Lower leg skin (tissue), 3 donors: ENCODE data around the gene ANO6.

Experiments used
- CTCF ChIP-seq, 3 donors: fragments of 450-650 bp; IDR thresholded peaks; one replicate each; pipeline ENCODE4 v1.5.1; 2016; ENCODE audit warnings: antibody characterized with exemption in 3 of 3, mild to moderate bottlenecking in 3 of 3, moderate library complexity in 2 of 3
- POLR2A ChIP-seq, 2 donors: fragments of 450-650 bp; IDR thresholded peaks; one replicate each; pipeline ENCODE4 v1.6.1; 2016 to 2017; ENCODE audit warnings: antibody characterized with exemption in 2 of 2, mild to moderate bottlenecking in 1 of 2, moderate library complexity in 1 of 2

DNA sequence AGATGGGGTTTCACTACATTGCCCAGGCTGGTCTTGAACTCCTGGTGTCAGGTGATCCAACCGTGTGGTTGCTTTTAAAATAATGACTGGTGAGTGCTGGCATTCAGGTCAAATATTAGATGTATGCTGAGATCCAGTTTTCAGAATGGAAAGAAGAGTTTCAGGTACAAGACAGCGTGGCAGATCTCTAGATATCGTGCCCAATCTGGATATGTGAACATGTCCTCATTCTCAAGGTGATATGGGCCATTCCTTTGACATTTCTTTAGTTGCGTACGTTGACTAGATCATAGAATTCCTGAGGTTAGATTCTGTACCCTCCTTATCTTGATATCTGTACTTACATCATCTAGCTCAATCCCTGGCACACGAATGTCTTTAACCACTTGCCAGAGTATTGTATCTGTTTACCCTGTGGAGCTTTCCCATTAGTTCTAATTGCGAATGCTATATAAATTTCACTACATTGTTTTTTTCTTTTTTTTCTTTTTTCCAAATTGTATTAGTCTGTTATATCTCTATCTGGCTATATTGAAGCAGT lies 80.2 kb downstream of the ANO6 start:
- no peak for TF ChIP-seq CTCF (IDR thresholded peaks at IDR 0.05)
- TF ChIP-seq POLR2A (IDR thresholded peaks at IDR 0.05) = no peak
